A549 (cell line): ENCODE results near the gene KLHDC8A. TPM values are rescaled to one million over a fixed set of nuclear protein-coding genes. Genes with fewer than 3 reads are reported as not detected.

Experiments
- ATAC-seq, 2 experiments: fragments of 200-7000 bp in 1 of 2; fragments of >200 bp in 1 of 2; cut with Nextera tagmentation in 1 of 2; cut with Tn5 transposase in 1 of 2; 3 replicates each; pipeline versions ENCODE4 v1.8.0 to v1.9.1; 2018 to 2020; ENCODE audit warnings: mild to moderate bottlenecking in 1 of 2, moderate library complexity in 1 of 2
- CTCF ChIA-PET: fragments of 300-600 bp; sonication (Branson Sonifier 250); formaldehyde crosslinking; extraction: SDS; loops from one replicate; lab custom pipeline; 2021; ENCODE audit warnings: antibody characterized with exemption, inconsistent platforms; lab: Yijun Ruan, JAX
- POLR2A ChIA-PET: fragments of 350-600 bp; formaldehyde crosslinking; extraction: SDS; loops from one replicate; lab custom pipeline; 2021; ENCODE audit warnings: antibody characterized with exemption, inconsistent platforms; lab: Yijun Ruan, JAX
- DNase-seq, 2 experiments: peaks; one replicate each; pipeline versions ENCODE4 v3.0.0 to v3.0.0-alpha.2; 2011 to 2016; ENCODE audit warnings: low read depth in 1 of 2, low spot score in 1 of 2
- FAIRE-seq: peaks from 2 replicates; lab custom pipeline; 2011; peaks lifted over from hg19 to GRCh38; lab: Jason Lieb, UNC
- H3K27ac ChIP-seq, 2 experiments: fragments of >200 bp; sonication (Bioruptor Twin); formaldehyde crosslinking; 3 replicates each; pipeline ENCODE4 v1.5.1; 2016 to 2017
- H3K4me1 ChIP-seq: fragments of >200 bp; sonication (Bioruptor Twin); formaldehyde crosslinking; 3 replicates; pipeline ENCODE4 v1.6.1; 2016
- H3K4me2 ChIP-seq: fragments of >200 bp; sonication (Bioruptor Twin); formaldehyde crosslinking; 3 replicates; pipeline ENCODE4 v1.6.1; 2016
- H3K4me3 ChIP-seq: fragments of >200 bp; sonication (Bioruptor Twin); formaldehyde crosslinking; 3 replicates; pipeline ENCODE4 v1.5.1; 2016
- H3K9me3 ChIP-seq: fragments of >200 bp; sonication (Bioruptor Twin); formaldehyde crosslinking; 3 replicates; pipeline ENCODE4 v1.6.1; 2016
- CBX2 ChIP-seq: fragments of 200-600 bp; sonication (generic); IDR thresholded peaks from 2 replicates; pipeline ENCODE4 v1.6.1; 2016; ENCODE audit warnings: low read depth, mild to moderate bottlenecking, borderline replicate concordance
- CEBPB ChIP-seq, 2 experiments: fragments of >200 bp in 1 of 2; sonication (Bioruptor Twin) in 1 of 2; formaldehyde crosslinking in 1 of 2; IDR thresholded peaks; 2 replicates each; pipeline ENCODE4 v1.6.1; 2012 to 2016
- CHD2 ChIP-seq: fragments of 150-350 bp; IDR thresholded peaks from 2 replicates; pipeline ENCODE4 v1.6.1; 2014; ENCODE audit warnings: low read length; ENCODE audit not compliant: partially characterized antibody
- CHD4 ChIP-seq: fragments of 200-600 bp; sonication (generic); IDR thresholded peaks from 2 replicates; pipeline ENCODE4 v1.6.1; 2016; ENCODE audit warnings: antibody characterized with exemption, mild to moderate bottlenecking, borderline replicate concordance
- EHF ChIP-seq: fragments of 250-450 bp; sonication (Bioruptor Pico); IDR thresholded peaks from 2 replicates; pipeline ENCODE4 v1.5.0; 2020; ENCODE audit warnings: mild to moderate bottlenecking
- EP300 ChIP-seq, 2 experiments: fragments of >200 bp; sonication (Bioruptor Twin); formaldehyde crosslinking; IDR thresholded peaks; 2 replicates in 1 of 2; 3 replicates in 1 of 2; pipeline ENCODE4 v1.6.1; 2016 to 2017
- JUN ChIP-seq, 2 experiments: fragments of >200 bp; sonication (Bioruptor Twin); formaldehyde crosslinking; IDR thresholded peaks; 2 replicates in 1 of 2; 3 replicates in 1 of 2; pipeline ENCODE4 v1.6.1; 2016 to 2017
- NPAS2 ChIP-seq: fragments of 250-450 bp; sonication (Bioruptor Pico); IDR thresholded peaks from 2 replicates; pipeline ENCODE4 v1.8.0; 2022; ENCODE audit warnings: mild to moderate bottlenecking, moderate library complexity, borderline replicate concordance
- NR3C1 ChIP-seq: fragments of >200 bp; sonication (Bioruptor Twin); formaldehyde crosslinking; IDR thresholded peaks from 3 replicates; pipeline ENCODE4 v1.6.1; 2017
- RAD21 ChIP-seq, 2 experiments: fragments of >200 bp in 1 of 2; sonication (Bioruptor Twin) in 1 of 2; formaldehyde crosslinking in 1 of 2; IDR thresholded peaks in 1 of 2; conservative IDR thresholded peaks in 1 of 2; 2 replicates in 1 of 2; 3 replicates in 1 of 2; pipeline ENCODE4 v1.6.1; 2012 to 2018; ENCODE audit warnings: inconsistent platforms in 1 of 2
- RARB ChIP-seq: fragments of 250-450 bp; sonication (Bioruptor Pico); IDR thresholded peaks from 2 replicates; pipeline ENCODE4 v1.8.0; 2021; ENCODE audit warnings: mild to moderate bottlenecking, moderate library complexity
- RCOR1 ChIP-seq: fragments of 150-350 bp; IDR thresholded peaks from 2 replicates; pipeline ENCODE4 v1.6.1; 2014; ENCODE audit warnings: antibody characterized with exemption, low read length, low read depth
- SMC3 ChIP-seq: fragments of >200 bp; sonication (Bioruptor Twin); formaldehyde crosslinking; IDR thresholded peaks from 3 replicates; pipeline ENCODE4 v1.6.1; 2018; ENCODE audit warnings: inconsistent platforms
- ZC3H11A ChIP-seq: fragments of 450-650 bp; IDR thresholded peaks from 2 replicates; pipeline ENCODE4 v1.6.1; 2014; ENCODE audit warnings: antibody characterized with exemption, mild to moderate bottlenecking
- ZFP36 ChIP-seq: fragments of 450-650 bp; IDR thresholded peaks from 2 replicates; pipeline ENCODE4 v1.6.1; 2014; ENCODE audit warnings: borderline replicate concordance; ENCODE audit not compliant: partially characterized antibody
- WGBS: methylation state at CpG from one replicate; pipeline ENCODE4 v1.1.6; 2017; ENCODE audit errors: missing lambda C conversion rate; 5-methylcytosine and 5-hydroxymethylcytosine counted together
- polyA plus RNA-seq, 4 experiments: library from polyadenylated mRNA; depleted of rRNA in 3 of 4; stranded (reverse); fragments of >200 nt; fragmentation: RNase III in 1 of 4; extraction: RNeasy Plus Mini Kit Qiagen cat#74134 plus additional on column Dnase treatment in 1 of 4; gene quantifications; 2 replicates in 3 of 4; 3 replicates in 1 of 4; pipeline ENCODE4 v1.2.3, GENCODE V29; 2011 to 2017
- TF ChIP-seq, protein P1 (sequence below): fragments of >200 bp; sonication (Bioruptor Twin); formaldehyde crosslinking; IDR thresholded peaks from 3 replicates; pipeline ENCODE4 v1.5.1; 2016
- TF ChIP-seq, protein P2 (sequence below): IDR thresholded peaks from 2 replicates; pipeline ENCODE4 v1.6.1; 2012

KLHDC8A gene
- polyA plus RNA-seq, 2 of the 4 experiments (the other 2 are of a cell fraction), result 0.34 to 0.40 TPM

DNA sequence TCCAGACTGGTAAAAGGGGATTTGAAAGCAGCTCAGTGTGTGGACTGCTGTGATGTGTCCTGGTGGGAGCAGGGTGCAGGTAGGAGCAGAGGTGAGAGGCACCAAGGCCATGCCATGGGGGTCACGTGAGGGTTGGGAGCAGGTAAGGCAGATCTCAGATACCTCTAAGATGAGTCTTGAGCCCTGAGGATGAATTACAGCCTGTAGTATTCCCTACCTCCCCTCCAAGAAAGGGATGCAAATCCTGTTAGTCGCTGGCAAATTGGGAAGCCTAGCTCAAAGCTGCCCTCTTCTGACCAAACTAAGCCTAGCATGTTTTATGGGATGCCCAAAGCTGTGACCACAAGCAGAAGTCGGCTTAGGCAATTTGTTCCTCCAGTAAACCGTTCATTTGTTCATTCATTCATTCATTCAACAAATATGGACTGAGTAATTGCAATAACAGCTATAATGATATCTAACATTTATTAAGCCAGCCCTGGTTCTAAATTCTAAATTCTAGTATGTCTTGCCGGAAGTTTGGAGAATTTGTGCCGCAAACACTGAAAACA is 31.3 kb downstream of the KLHDC8A start (continued):
- no peak for TF ChIP-seq CBX2
- TF ChIP-seq RARB (CRISPR knock-in tag), result no peak
- TF ChIP-seq RCOR1, result no peak
- TF ChIP-seq RAD21 (conservative IDR thresholded peaks at IDR 0.05 in 1 of 2, IDR thresholded peaks at IDR 0.05 in 1 of 2), result peak; percentile 97 to 100
- TF ChIP-seq CHD4, result no peak
- TF ChIP-seq ZFP36, result no peak
- no peak for TF ChIP-seq JUN (IDR thresholded peaks at IDR 0.05)
- TF ChIP-seq, protein P1, sequence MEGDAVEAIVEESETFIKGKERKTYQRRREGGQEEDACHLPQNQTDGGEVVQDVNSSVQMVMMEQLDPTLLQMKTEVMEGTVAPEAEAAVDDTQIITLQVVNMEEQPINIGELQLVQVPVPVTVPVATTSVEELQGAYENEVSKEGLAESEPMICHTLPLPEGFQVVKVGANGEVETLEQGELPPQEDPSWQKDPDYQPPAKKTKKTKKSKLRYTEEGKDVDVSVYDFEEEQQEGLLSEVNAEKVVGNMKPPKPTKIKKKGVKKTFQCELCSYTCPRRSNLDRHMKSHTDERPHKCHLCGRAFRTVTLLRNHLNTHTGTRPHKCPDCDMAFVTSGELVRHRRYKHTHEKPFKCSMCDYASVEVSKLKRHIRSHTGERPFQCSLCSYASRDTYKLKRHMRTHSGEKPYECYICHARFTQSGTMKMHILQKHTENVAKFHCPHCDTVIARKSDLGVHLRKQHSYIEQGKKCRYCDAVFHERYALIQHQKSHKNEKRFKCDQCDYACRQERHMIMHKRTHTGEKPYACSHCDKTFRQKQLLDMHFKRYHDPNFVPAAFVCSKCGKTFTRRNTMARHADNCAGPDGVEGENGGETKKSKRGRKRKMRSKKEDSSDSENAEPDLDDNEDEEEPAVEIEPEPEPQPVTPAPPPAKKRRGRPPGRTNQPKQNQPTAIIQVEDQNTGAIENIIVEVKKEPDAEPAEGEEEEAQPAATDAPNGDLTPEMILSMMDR, result peak; percentile 93

DNA sequence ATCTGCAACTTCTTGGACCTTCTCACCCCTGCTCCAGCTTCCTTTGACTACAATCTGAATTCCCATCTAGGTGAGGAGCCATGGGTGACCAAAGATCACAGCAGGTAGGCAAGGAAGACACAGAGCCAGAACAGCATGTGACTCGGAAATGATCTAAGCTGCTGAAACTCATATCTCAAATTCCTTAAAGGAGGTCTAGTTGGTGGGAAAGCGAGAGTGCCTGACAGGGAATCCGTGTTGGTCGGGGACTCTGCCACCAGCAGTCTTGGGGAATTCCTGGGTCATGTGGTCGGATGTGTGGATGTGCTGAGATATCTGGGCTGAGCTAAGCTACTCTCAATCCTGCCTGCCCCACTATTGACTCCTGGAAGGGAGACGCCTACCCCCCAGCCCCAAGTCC is 31.9 kb downstream of the KLHDC8A start:
- H3K4me3 ChIP-seq, result no peak overlapping the region
- H3K4me2 ChIP-seq, result peak overlapping the region; percentile 59
- peak overlapping the region; percentile 86 to 99 for H3K27ac ChIP-seq
- WGBS, result 17% methylated on average over 6 of the region's 6 CpGs
- TF ChIP-seq ZC3H11A (no peak), EP300 (IDR thresholded peaks at IDR 0.05) (peak in 1 of 2 experiments; percentile 66; a peak in 2 of 5 replicates), ZFP36 (no peak), JUN (IDR thresholded peaks at IDR 0.05) (peak in 1 of 2 experiments; percentile 57; a peak in 1 of 5 replicates), NR3C1 (no peak), NPAS2 (CRISPR knock-in tag) (no peak), CBX2 (no peak)
- TF ChIP-seq, protein P2, sequence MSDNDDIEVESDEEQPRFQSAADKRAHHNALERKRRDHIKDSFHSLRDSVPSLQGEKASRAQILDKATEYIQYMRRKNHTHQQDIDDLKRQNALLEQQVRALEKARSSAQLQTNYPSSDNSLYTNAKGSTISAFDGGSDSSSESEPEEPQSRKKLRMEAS, result no peak; the same call in 1 of the 2 replicates
- no peak for FAIRE-seq
- DNase-seq, result peak in 1 of 2 experiments; percentile 70
- H3K4me1 ChIP-seq, result peaks cover 22% of the 10 kb centered on the region
- ChIA-PET POLR2A (interaction anchor here (1.0 to 1.9 kb wide), 5 partner anchors 23 to 51 kb away, joined by 3 to 25 read pairs (median 7); no protein-coding TSS in a partner anchor), CTCF (interaction anchor here (0.7 to 89.2 kb wide), 29 partner anchors 0 to 518 kb away, joined by 3 to 3627 read pairs (median 4); partner anchors contain the start of genes KLHDC8A, NUAK2 and TMCC2)
- H3K9me3 ChIP-seq, result no peaks in the 10 kb centered on the region
- ATAC-seq, result peak; percentile 36 to 40

DNA sequence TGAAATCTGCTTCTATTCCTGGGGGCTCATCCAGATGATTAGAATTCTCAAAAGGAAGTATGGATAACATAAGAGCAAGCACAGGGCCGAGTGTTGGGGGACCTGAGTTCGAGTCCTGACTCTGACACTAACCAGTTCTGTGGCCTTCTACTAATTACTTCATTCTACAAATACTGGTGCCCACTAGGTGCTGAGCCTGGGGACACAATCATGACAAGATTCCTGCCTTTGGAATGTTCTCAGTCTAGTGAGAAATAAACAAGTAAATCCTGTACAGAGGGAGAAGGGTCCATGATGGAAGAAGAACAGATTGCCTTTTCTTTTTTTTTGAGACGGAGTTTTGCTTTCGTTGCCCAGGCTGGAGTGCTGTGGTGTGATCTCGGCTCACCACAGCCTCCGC is 32.9 kb downstream of the KLHDC8A start:
- H3K9me3 ChIP-seq, result no peaks in the 10 kb centered on the region
- ChIA-PET POLR2A (interaction anchor here (0.7 to 0.8 kb wide), 2 partner anchors 22 to 50 kb away, joined by 3 read pairs; no protein-coding TSS in a partner anchor), CTCF (interaction anchor here (0.9 to 89.2 kb wide), 7 partner anchors 1 to 347 kb away, joined by 3 to 3627 read pairs (median 6); partner anchors contain the start of genes KLHDC8A and NUAK2)
- no peak for DNase-seq
- ATAC-seq, result no peak
- no peak for FAIRE-seq
- TF ChIP-seq CEBPB (IDR thresholded peaks at IDR 0.05) (no peak), CHD2 (no peak), SMC3 (no peak), EHF (CRISPR knock-in tag) (no peak)
- TF ChIP-seq, protein P1, result no peak
- no peak overlapping the region for H3K4me2 ChIP-seq
- 85% methylated on average over 6 of the region's 6 CpGs for WGBS
- H3K4me3 ChIP-seq, result no peak overlapping the region
- peaks cover 22% of the 10 kb centered on the region for H3K4me1 ChIP-seq
- H3K27ac ChIP-seq, result peak overlapping the region; percentile 86 to 99
